Erythroblast (primary cell): Measurements from ENCODE around the gene HOMER1.

Experiments
- DNase-seq, 2 experiments: peaks; one replicate each; lab custom pipeline; 2025; lab: John Stamatoyannopoulos, UW
- GATA1 ChIP-seq: IDR thresholded peaks from 2 replicates; pipeline ENCODE4 v1.6.1; 2011; ENCODE audit warnings: low read depth, mild to moderate bottlenecking, control low read depth, low read length, moderate library complexity
- POLR2A ChIP-seq: IDR thresholded peaks from 2 replicates; pipeline ENCODE4 v1.6.1; 2011; ENCODE audit warnings: mild to moderate bottlenecking, low read length

The HOMER1 gene

GRCh38 chr5:79510638-79511037 is 3.3 kb downstream of the HOMER1 start:
- no peak for DNase-seq
- no peak for TF ChIP-seq POLR2A
- no peak for TF ChIP-seq GATA1

GRCh38 chr5:79509244-79509885 is 4.6 kb downstream of the HOMER1 start:
- TF ChIP-seq GATA1, result no peak
- TF ChIP-seq POLR2A, result no peak
- no peak for DNase-seq

- DNase-seq, result no peak
- TF ChIP-seq GATA1 (no peak), POLR2A (no peak)
Measured at GRCh38 chr5:79508794-79509193, 5.1 kb downstream of the HOMER1 start.

DNA sequence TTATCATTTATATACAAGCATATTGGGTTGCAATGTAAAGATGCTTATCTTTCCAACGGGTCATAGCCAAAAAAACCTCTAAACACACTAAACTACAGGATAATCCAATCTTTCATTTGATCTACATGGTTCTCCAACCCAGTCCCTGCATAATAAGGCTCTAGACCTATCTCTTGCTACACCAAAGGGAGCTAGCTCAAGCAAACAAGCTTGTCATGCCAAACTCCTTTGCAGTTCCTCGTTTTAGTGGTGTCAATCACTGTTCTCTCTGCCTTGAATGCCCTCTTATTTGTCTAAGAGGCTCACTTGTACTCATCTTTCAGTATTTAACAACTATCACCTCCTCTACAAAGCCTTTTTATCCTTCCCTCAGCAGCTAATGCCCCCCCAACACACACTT is 5.6 kb downstream of the HOMER1 start:
- DNase-seq, result no peak
- TF ChIP-seq GATA1, result no peak
- TF ChIP-seq POLR2A, result no peak

GRCh38 chr5:79507251-79508205 is 6.4 kb downstream of the HOMER1 start:
- DNase-seq, result no peak
- no peak for TF ChIP-seq POLR2A
- TF ChIP-seq GATA1, result no peak

- TF ChIP-seq POLR2A (no peak), GATA1 (no peak)
- no peak for DNase-seq
Measured at GRCh38 chr5:79505138-79505537, 8.8 kb downstream of the HOMER1 start.

DNA sequence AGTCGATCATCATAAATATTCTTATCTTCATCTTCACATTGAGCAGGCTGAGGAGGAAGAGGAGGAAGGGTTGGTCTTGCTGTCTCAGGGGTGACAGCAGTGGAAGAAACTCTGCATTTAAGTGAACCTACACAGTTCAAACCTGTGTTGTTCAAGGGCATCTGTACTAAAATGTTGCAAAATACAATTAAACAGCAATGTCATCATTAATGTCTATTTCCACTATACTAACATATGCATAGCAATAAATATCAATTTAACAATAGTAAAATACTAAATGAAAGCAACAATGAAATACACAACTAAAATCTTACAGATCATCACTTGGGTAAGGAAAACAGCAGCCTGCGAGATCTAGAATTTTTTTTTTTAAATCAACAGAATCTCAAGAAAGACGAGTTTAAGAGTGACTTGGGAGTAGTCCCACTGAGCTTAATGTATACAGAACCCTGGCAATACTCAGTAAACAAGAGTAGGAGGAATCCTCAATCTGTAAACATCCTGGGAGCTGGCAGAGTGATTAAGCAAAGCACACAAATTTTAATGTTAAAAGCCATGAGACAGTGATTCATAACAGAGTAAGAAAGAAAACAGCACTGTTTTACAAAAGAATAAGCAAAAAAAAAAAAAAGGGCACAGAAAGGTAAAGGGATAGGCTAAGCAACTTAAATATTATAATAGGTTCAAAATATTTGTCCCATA is 10.0 kb downstream of the HOMER1 start:
- TF ChIP-seq GATA1, result no peak
- no peak for TF ChIP-seq POLR2A
- DNase-seq, result no peak

DNA sequence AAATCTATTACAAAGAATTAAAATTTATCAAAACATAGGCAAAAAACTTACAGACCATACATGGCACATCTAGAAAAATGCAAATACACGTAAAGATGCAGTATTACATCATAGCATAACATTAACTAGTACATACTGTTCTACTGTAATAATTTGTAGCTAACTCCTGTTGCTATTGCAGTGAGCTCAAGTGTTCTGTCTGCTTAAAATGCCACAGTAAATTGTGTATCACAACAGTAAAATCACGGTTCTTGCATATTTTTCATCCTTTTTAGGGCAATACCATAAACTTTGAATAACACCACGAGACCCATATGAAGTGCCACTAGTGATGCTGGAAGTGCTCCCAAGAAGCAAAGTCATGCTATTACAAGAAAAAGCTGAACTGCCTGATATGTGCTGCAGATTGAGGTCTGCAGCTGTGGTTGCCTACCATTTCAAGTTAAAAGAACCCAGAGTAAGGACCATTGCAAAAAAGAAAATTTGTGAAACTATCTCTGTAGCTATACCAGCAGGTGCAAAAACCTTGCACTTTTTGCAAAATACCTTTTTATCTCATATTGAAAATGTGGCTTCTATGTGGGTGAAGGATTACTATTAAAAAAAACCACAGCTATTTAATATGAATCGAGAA is 14.2 kb downstream of the HOMER1 start:
- TF ChIP-seq POLR2A (no peak), GATA1 (no peak)

GRCh38 chr5:79495311-79495710 is 18.6 kb downstream of the HOMER1 start:
- TF ChIP-seq GATA1, result no peak
- TF ChIP-seq POLR2A, result no peak
- DNase-seq, result no peak

More for the DNA sequence above, 14.2 kb downstream of the HOMER1 start:
- no peak for DNase-seq

GRCh38 chr5:79493596-79494345 is 20.2 kb downstream of the HOMER1 start:
- no peak for TF ChIP-seq POLR2A
- TF ChIP-seq GATA1, result no peak
- DNase-seq, result no peak

- TF ChIP-seq GATA1, result no peak
- TF ChIP-seq POLR2A, result no peak
Measured at GRCh38 chr5:79491690-79492317, 22.1 kb downstream of the HOMER1 start.

GRCh38 chr5:79490323-79490936 is 23.5 kb downstream of the HOMER1 start:
- no peak for TF ChIP-seq POLR2A
- no peak for TF ChIP-seq GATA1
- no peak for DNase-seq

More at GRCh38 chr5:79491690-79492317, 22.1 kb downstream of the HOMER1 start:
- no peak for DNase-seq
